GM23248 (cell line): ENCODE data around the gene ITIH5. TPM values are rescaled to one million over a fixed set of nuclear protein-coding genes. Genes with fewer than 3 reads are reported as not detected.

Experiments
- DNase-seq: peaks from one replicate; pipeline ENCODE4 v3.0.0-alpha.2; 2015
- H2AFZ ChIP-seq: fragments of 200-600 bp; sonication (generic); 2 replicates; pipeline ENCODE4 v1.6.1; 2016; ENCODE audit warnings: antibody characterized with exemption
- H3F3A ChIP-seq: fragments of 200-600 bp; sonication (generic); 2 replicates; pipeline ENCODE4 v1.6.1; 2016; ENCODE audit warnings: mild to moderate bottlenecking, antibody characterized with exemption, mixed run types; ENCODE audit not compliant: insufficient read depth
- H3K27ac ChIP-seq: fragments of 200-600 bp; sonication (generic); 2 replicates; pipeline ENCODE4 v1.5.1; 2016; ENCODE audit warnings: mild to moderate bottlenecking
- H3K27me3 ChIP-seq: fragments of 200-600 bp; sonication (generic); replicated peaks from 2 replicates; pipeline ENCODE4 v1.6.1; 2016; ENCODE audit warnings: mild to moderate bottlenecking; ENCODE audit not compliant: insufficient read depth
- H3K36me3 ChIP-seq: fragments of 200-600 bp; sonication (generic); 2 replicates; pipeline ENCODE4 v1.6.1; 2016; ENCODE audit warnings: low read depth, mild to moderate bottlenecking
- H3K4me1 ChIP-seq: fragments of 200-600 bp; sonication (generic); 2 replicates; pipeline ENCODE4 v1.6.1; 2016; ENCODE audit warnings: mild to moderate bottlenecking; ENCODE audit not compliant: insufficient read depth
- H3K4me2 ChIP-seq: fragments of 200-600 bp; sonication (generic); one replicate; pipeline ENCODE4 v1.6.1; 2016; ENCODE audit warnings: mild to moderate bottlenecking; ENCODE audit not compliant: unreplicated experiment
- H3K4me3 ChIP-seq: fragments of 200-600 bp; sonication (generic); 2 replicates; pipeline ENCODE4 v1.5.1; 2016; ENCODE audit warnings: mild to moderate bottlenecking
- H3K79me2 ChIP-seq: fragments of 200-600 bp; sonication (generic); 2 replicates; pipeline ENCODE4 v1.6.1; 2016; ENCODE audit warnings: mild to moderate bottlenecking; ENCODE audit not compliant: insufficient read depth
- H3K9ac ChIP-seq: fragments of 200-600 bp; sonication (generic); 2 replicates; pipeline ENCODE4 v1.6.1; 2016; ENCODE audit warnings: mild to moderate bottlenecking
- H3K9me2 ChIP-seq: fragments of 200-600 bp; sonication (generic); 2 replicates; pipeline ENCODE4 v1.6.1; 2016; ENCODE audit warnings: mixed run types, mild to moderate bottlenecking, moderate library complexity; ENCODE audit not compliant: insufficient read depth
- H3K9me3 ChIP-seq: fragments of 200-600 bp; sonication (generic); one replicate; pipeline ENCODE4 v1.6.1; 2017; ENCODE audit warnings: low read depth
- H4K20me1 ChIP-seq: fragments of 200-600 bp; sonication (generic); 2 replicates; pipeline ENCODE4 v1.6.0; 2016; ENCODE audit not compliant: insufficient read depth
- EZH2 ChIP-seq: fragments of 200-600 bp; sonication (generic); IDR thresholded peaks from 2 replicates; pipeline ENCODE4 v1.6.1; 2018; ENCODE audit warnings: antibody characterized with exemption, mild to moderate bottlenecking; ENCODE audit not compliant: insufficient read depth, poor library complexity, severe bottlenecking
- EZH2phosphoT487 ChIP-seq: fragments of 200-600 bp; sonication (generic); IDR thresholded peaks from 2 replicates; pipeline ENCODE4 v1.6.1; 2018; ENCODE audit warnings: antibody characterized with exemption, moderate library complexity, mild to moderate bottlenecking, low read depth; ENCODE audit not compliant: insufficient read depth
- WGBS, 2 experiments: methylation state at CpG; one replicate each; pipeline ENCODE4 v1.1.6; 2015 to 2017; ENCODE audit warnings: low lambda C conversion rate in 2 of 2, low coverage in 1 of 2; ENCODE audit errors: missing lambda C conversion rate in 2 of 2; 5-methylcytosine and 5-hydroxymethylcytosine counted together
- in situ Hi-C: fragments of 300-500 bp; cut with MboI; formaldehyde crosslinking; loops from 2 replicates; pipeline ENCODE4 v1.15.0; 2020
- polyA plus RNA-seq: library from polyadenylated mRNA; unstranded; fragments of >200 nt; fragmentation: Nextera tagmentation; extraction: Ambion mirVana; gene quantifications from 2 replicates; pipeline ENCODE4 v1.2.1, GENCODE V29; 2016
- total RNA-seq: library from RNA; depleted of rRNA; stranded (reverse); fragments of >200 nt; shearing (Covaris generic); gene quantifications from 2 replicates; pipeline ENCODE4 v1.2.3, GENCODE V29; 2014

ITIH5 gene
- total and polyA plus RNA-seq, 2 experiments from 2014 or later, result not detected

DNA sequence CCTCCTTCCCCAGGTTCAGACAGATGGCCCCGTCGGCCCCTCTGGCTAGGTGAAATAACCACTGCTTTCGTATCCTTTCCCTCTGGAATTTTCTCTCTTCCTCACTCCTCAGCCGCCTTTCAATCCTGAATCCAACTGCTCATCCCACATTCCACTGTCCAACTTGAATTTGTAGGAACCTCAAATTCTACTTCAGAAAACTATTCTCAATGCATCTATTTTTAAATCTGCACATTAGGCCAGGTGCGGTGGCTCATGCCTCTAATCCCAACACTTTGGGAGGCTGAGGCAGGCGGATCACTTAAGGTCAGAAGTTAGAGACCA lies 78.9 kb downstream of the ITIH5 start:
- TF ChIP-seq EZH2 (no peak), EZH2phosphoT487 (no peak)
- Histone ChIP-seq H3K9me2 (no peaks in the 10 kb centered on the region), H3K9me3 (no peaks in the 10 kb centered on the region), H3K79me2 (no peaks in the 10 kb centered on the region), H3F3A (no peaks in the 10 kb centered on the region), H3K4me2 (no peak overlapping the region), H3K36me3 (no peaks in the 10 kb centered on the region), H3K9ac (no peak overlapping the region), H2AFZ (no peak overlapping the region), H3K4me3 (no peak overlapping the region), H4K20me1 (no peaks in the 10 kb centered on the region), H3K4me1 (no peaks in the 10 kb centered on the region), H3K27me3 (no peaks in the 10 kb centered on the region), H3K27ac (no peak overlapping the region)
- DNase-seq, result no peak
- in situ Hi-C loops, result no loop called here
- 56 to 65% methylated on average over 6 of the region's 6 CpGs for WGBS, 2 experiments

DNA sequence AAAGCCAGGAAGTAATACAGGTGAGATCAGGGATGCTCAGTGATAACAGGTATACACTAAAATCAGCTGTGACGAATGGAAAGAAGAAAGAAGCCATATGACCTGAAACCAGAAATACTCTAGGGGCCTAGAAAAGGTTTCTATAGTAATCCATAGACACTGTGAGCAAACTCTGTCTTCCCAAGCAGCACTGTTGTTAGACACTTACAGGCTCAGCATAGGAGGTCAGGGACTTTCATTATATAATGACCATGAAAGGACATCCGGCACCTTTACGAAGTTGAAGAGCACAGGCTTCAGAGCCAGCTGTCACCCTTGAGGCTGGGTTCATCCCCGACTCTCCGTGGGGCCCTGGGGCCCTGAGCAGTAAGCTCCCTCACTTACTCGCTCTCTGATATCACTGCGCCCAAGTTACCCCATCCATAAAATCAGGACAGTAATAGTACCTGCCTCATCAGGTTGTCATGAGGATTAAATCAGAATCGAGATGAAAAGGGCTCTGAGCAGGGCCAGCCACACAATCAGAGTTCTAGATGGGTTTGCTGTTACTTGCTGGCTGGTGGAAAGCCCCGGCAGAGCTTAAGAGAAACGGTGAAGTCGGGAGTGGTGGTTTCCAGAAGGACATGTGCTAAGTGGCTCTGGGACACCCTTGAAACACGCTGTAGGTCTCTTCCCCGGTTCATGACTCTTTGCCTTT lies 79.5 kb downstream of the ITIH5 start:
- 56 to 59% methylated on average over 13 of the region's 13 CpGs for WGBS, 2 experiments
- DNase-seq, result no peak

DNA sequence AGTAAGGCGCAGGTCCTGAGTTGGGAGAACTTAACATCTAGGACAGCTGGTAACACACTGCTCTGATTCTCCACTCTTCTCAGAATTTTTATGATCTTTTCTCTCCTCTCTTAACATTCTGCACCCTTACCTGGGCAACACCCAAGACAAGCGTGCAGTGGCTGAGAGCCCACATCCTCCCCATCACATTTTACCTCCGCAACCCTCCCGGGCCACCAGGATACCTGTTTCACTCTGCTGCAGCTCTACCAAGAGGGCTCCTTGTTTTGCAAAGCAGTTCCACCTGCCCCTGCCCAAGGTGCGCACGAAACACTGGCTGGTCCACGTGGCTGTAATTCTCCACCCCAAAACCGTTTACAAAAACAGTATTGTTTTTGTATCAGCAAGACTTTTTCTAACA lies 81.5 kb downstream of the ITIH5 start:
- TF ChIP-seq EZH2 (no peak), EZH2phosphoT487 (no peak)
- no peaks in the 10 kb centered on the region for H3F3A ChIP-seq
- 57 to 59% methylated on average over 8 of the region's 8 CpGs for WGBS, 2 experiments

More for the DNA sequence above, 79.5 kb downstream of the ITIH5 start:
- TF ChIP-seq EZH2phosphoT487, result no peak
- no peaks in the 10 kb centered on the region for H4K20me1 ChIP-seq
- no peaks in the 10 kb centered on the region for H3K27me3 ChIP-seq
- H3K9me2 ChIP-seq, result no peaks in the 10 kb centered on the region
- no peaks in the 10 kb centered on the region for H3K9me3 ChIP-seq
- no peaks in the 10 kb centered on the region for H3K36me3 ChIP-seq
- H3F3A ChIP-seq, result no peaks in the 10 kb centered on the region
- no peak overlapping the region for H3K27ac ChIP-seq
- H3K4me3 ChIP-seq, result no peak overlapping the region
- H2AFZ ChIP-seq, result no peak overlapping the region
- in situ Hi-C loops, result no loop called here
- no peak overlapping the region for H3K9ac ChIP-seq
- no peaks in the 10 kb centered on the region for H3K4me1 ChIP-seq
- H3K79me2 ChIP-seq, result no peaks in the 10 kb centered on the region
- H3K4me2 ChIP-seq, result no peak overlapping the region

DNA sequence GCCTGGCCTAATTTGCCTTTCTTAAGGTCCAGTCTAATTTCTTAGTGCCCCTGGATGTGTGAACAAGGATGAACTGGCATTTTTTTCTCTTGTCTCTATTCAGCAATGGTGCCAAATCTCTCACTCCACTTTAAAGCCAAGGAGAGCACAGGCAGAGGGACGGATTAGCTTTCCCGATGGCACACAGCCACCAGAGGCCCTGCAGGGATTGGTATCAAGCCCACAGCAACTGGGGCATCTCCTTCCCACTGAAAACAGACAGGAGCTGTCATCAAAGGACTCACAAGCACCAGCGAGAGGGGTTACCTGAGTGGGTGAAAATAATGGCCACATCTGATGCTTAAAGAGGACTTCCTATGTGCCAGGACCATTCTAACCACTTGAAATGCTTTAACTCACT lies 83.1 kb downstream of the ITIH5 start:
- no peaks in the 10 kb centered on the region for H3F3A ChIP-seq
- H3K4me3 ChIP-seq, result no peak overlapping the region
- no peaks in the 10 kb centered on the region for H3K27me3 ChIP-seq
- no peak overlapping the region for H3K9ac ChIP-seq
- no peak for DNase-seq
- WGBS, 2 experiments, result 49 to 56% methylated on average over 3 of the region's 3 CpGs
- H3K9me3 ChIP-seq, result no peaks in the 10 kb centered on the region
- in situ Hi-C loops, result no loop called here
- no peaks in the 10 kb centered on the region for H3K4me1 ChIP-seq
- H3K79me2 ChIP-seq, result no peaks in the 10 kb centered on the region
- TF ChIP-seq EZH2 (no peak), EZH2phosphoT487 (no peak)
- H3K27ac ChIP-seq, result no peak overlapping the region
- H3K36me3 ChIP-seq, result no peaks in the 10 kb centered on the region
- H3K4me2 ChIP-seq, result no peak overlapping the region
- H4K20me1 ChIP-seq, result no peaks in the 10 kb centered on the region
- no peak overlapping the region for H2AFZ ChIP-seq
- no peaks in the 10 kb centered on the region for H3K9me2 ChIP-seq

More for the DNA sequence above, 81.5 kb downstream of the ITIH5 start:
- Histone ChIP-seq H3K9ac (no peak overlapping the region), H2AFZ (no peak overlapping the region), H3K4me1 (no peaks in the 10 kb centered on the region), H3K79me2 (no peaks in the 10 kb centered on the region), H3K4me2 (no peak overlapping the region), H3K27ac (no peak overlapping the region), H4K20me1 (no peaks in the 10 kb centered on the region), H3K27me3 (no peaks in the 10 kb centered on the region), H3K9me2 (no peaks in the 10 kb centered on the region), H3K9me3 (no peaks in the 10 kb centered on the region), H3K4me3 (no peak overlapping the region), H3K36me3 (no peaks in the 10 kb centered on the region)
- DNase-seq, result no peak
- in situ Hi-C loops, result no loop called here

DNA sequence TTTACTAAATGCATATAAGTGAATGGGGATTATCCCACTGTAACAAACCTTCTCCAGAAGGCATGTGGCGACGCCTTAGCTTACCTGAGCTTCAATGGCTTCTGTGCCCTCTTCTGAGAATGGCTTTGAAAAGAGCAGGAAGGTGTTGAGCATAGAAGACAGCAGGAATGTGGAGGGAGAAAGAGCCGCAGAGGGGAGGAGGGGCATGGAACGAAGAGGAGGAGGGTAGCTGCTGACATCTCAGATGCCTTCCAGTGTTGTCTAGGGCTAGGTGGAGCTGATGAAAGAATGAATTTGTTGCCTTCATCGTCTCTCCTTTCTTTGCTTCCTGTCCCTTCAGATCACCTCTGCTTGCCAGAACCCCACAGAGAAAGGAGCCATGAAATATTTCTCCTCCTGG lies 86.2 kb downstream of the ITIH5 start:
- TF ChIP-seq EZH2phosphoT487 (no peak), EZH2 (no peak)
- Histone ChIP-seq H3K9me2 (no peaks in the 10 kb centered on the region), H3K4me1 (no peaks in the 10 kb centered on the region), H3K27me3 (no peaks in the 10 kb centered on the region), H2AFZ (no peak overlapping the region), H3K27ac (no peak overlapping the region), H3K9me3 (no peaks in the 10 kb centered on the region), H3K9ac (no peak overlapping the region), H3K79me2 (no peaks in the 10 kb centered on the region), H3K36me3 (no peaks in the 10 kb centered on the region), H3F3A (no peaks in the 10 kb centered on the region), H4K20me1 (no peaks in the 10 kb centered on the region), H3K4me2 (no peak overlapping the region), H3K4me3 (no peak overlapping the region)
- 41 to 43% methylated on average over 5 of the region's 5 CpGs for WGBS, 2 experiments
- DNase-seq, result no peak
- in situ Hi-C loops, result no loop called here
